Measurements from ENCODE around the gene ENPP3.

The ENPP3 gene

DNA sequence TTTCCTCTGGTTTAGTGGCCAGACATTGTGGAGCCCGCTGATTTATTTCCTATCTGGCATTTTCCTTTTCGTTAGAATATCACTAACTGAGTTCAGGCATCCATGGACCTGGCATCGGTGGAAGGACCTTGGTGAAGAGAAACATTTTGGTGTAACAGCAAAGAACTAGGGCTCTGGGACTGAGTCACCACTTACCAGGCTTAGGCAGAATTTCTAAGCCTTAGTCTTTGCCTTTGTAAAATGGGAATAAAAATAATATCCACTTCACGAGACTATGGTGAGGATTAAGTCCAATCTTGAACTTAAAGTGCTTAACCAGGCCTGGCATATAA lies 128.7 kb downstream of the ENPP3 start:
- Histone ChIP-seq H3K27ac (ENCODE audit: low read depth, low read length) (no peak overlapping the region), H3K36me3 (ENCODE audit: low read length) (no peaks in the 10 kb centered on the region), H3K4me2 (ENCODE audit: low read depth, low read length, poor library complexity, severe bottlenecking) (no peak overlapping the region), H3K9ac (ENCODE audit: low read length) (no peak overlapping the region), H3K9me3 (ENCODE audit: insufficient read depth, low read length) (no peaks in the 10 kb centered on the region), H3F3A (ENCODE audit: insufficient read depth) (no peaks in the 10 kb centered on the region), H3K9me2 (replicated peaks; ENCODE audit: insufficient read depth, low read length) (no peaks in the 10 kb centered on the region), H3K27me3 (ENCODE audit: low read length) (no peaks in the 10 kb centered on the region), H4K20me1 (ENCODE audit: low read depth, low read length) (no peaks in the 10 kb centered on the region), H3K79me2 (ENCODE audit: insufficient read depth, low read length) (no peaks in the 10 kb centered on the region), H3K4me3 (ENCODE audit: insufficient read depth, low read length, poor library complexity, severe bottlenecking) (no peak overlapping the region), H2AFZ (ENCODE audit: low read depth, low read length, severe bottlenecking) (no peak overlapping the region)
- TF ChIP-seq EZH2phosphoT487 (conservative IDR thresholded peaks at IDR 0.05; ENCODE audit: low read length): no peak
- TF ChIP-seq, protein P1, sequence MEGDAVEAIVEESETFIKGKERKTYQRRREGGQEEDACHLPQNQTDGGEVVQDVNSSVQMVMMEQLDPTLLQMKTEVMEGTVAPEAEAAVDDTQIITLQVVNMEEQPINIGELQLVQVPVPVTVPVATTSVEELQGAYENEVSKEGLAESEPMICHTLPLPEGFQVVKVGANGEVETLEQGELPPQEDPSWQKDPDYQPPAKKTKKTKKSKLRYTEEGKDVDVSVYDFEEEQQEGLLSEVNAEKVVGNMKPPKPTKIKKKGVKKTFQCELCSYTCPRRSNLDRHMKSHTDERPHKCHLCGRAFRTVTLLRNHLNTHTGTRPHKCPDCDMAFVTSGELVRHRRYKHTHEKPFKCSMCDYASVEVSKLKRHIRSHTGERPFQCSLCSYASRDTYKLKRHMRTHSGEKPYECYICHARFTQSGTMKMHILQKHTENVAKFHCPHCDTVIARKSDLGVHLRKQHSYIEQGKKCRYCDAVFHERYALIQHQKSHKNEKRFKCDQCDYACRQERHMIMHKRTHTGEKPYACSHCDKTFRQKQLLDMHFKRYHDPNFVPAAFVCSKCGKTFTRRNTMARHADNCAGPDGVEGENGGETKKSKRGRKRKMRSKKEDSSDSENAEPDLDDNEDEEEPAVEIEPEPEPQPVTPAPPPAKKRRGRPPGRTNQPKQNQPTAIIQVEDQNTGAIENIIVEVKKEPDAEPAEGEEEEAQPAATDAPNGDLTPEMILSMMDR (IDR thresholded peaks at IDR 0.05; ENCODE audit: insufficient read depth, low read length, poor library complexity, severe bottlenecking): no peak

DNA sequence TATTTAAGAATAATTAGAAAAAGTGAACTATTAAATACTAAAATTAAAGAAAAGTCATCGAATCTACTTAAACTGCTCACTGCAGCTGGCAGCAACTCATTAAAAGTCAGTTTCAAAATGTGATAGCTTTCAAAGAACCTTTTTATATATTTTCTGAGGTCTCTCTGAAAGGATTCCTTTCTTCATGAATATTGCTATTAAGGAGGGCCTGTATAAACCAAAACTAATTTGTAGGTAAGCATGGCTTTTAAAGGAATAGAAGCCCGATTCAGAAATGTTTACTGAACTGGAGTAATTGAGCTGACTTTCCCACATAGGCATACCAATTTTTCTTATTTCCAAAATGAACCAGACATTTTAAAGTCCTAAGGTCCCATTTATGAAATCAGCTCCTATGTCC lies 129.5 kb downstream of the ENPP3 start:
- Histone ChIP-seq H2AFZ (ENCODE audit: low read depth, low read length, severe bottlenecking) (no peak overlapping the region), H3K9ac (ENCODE audit: low read length) (no peak overlapping the region), H3K27ac (ENCODE audit: low read depth, low read length) (no peak overlapping the region), H4K20me1 (ENCODE audit: low read depth, low read length) (no peaks in the 10 kb centered on the region), H3K27me3 (ENCODE audit: low read length) (no peaks in the 10 kb centered on the region), H3K79me2 (ENCODE audit: insufficient read depth, low read length) (no peaks in the 10 kb centered on the region), H3F3A (ENCODE audit: insufficient read depth) (no peaks in the 10 kb centered on the region), H3K36me3 (ENCODE audit: low read length) (no peaks in the 10 kb centered on the region), H3K9me2 (replicated peaks; ENCODE audit: insufficient read depth, low read length) (no peaks in the 10 kb centered on the region), H3K4me2 (ENCODE audit: low read depth, low read length, poor library complexity, severe bottlenecking) (no peak overlapping the region), H3K4me3 (ENCODE audit: insufficient read depth, low read length, poor library complexity, severe bottlenecking) (no peak overlapping the region), H3K9me3 (ENCODE audit: insufficient read depth, low read length) (no peaks in the 10 kb centered on the region)
- TF ChIP-seq, protein P1 (IDR thresholded peaks at IDR 0.05; ENCODE audit: insufficient read depth, low read length, poor library complexity, severe bottlenecking): no peak
- no peak for TF ChIP-seq EZH2phosphoT487 (conservative IDR thresholded peaks at IDR 0.05; ENCODE audit: low read length)

DNA sequence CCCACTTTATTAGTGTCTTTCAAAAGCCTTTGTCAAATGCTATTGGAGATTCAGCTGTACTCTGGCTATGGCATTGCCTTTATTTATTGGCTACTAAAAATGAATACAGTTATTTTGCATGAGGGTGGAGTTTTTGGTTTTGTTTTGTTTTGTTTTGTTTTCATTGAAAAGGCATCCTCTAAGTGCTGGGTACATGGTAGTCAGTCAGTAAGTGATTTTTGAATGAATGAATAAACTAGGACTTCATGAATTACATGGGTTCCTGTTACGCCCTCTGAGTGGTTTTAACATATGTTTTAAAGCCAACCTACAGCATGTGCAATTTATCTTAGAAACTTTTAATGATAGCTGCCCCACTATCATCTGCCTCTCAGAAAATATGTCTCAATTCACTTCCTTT lies 131.9 kb downstream of the ENPP3 start:
- Histone ChIP-seq H3F3A (ENCODE audit: insufficient read depth) (no peaks in the 10 kb centered on the region), H3K27ac (ENCODE audit: low read depth, low read length) (no peak overlapping the region), H2AFZ (ENCODE audit: low read depth, low read length, severe bottlenecking) (no peak overlapping the region), H4K20me1 (ENCODE audit: low read depth, low read length) (no peaks in the 10 kb centered on the region), H3K27me3 (ENCODE audit: low read length) (no peaks in the 10 kb centered on the region), H3K79me2 (ENCODE audit: insufficient read depth, low read length) (no peaks in the 10 kb centered on the region), H3K36me3 (ENCODE audit: low read length) (no peaks in the 10 kb centered on the region), H3K9ac (ENCODE audit: low read length) (no peak overlapping the region), H3K9me3 (ENCODE audit: insufficient read depth, low read length) (no peaks in the 10 kb centered on the region), H3K4me3 (ENCODE audit: insufficient read depth, low read length, poor library complexity, severe bottlenecking) (no peak overlapping the region), H3K4me2 (ENCODE audit: low read depth, low read length, poor library complexity, severe bottlenecking) (no peak overlapping the region), H3K9me2 (replicated peaks; ENCODE audit: insufficient read depth, low read length) (no peaks in the 10 kb centered on the region)
- TF ChIP-seq EZH2phosphoT487 (conservative IDR thresholded peaks at IDR 0.05; ENCODE audit: low read length): no peak
- TF ChIP-seq, protein P1 (IDR thresholded peaks at IDR 0.05; ENCODE audit: insufficient read depth, low read length, poor library complexity, severe bottlenecking): no peak
